WERI-Rb-1 (cell line): Measurements from ENCODE around the gene KRIT1.

Source experiments
- DNase-seq: peaks from one replicate; pipeline ENCODE4 v3.0.0-alpha.2; 2020
- H3K27ac ChIP-seq: fragments of 250-450 bp; sonication (Bioruptor Pico); 2 replicates; pipeline ENCODE4 v1.5.1; 2020; ENCODE audit warnings: mild to moderate bottlenecking, moderate library complexity
- H3K27me3 ChIP-seq: fragments of 250-450 bp; sonication (Bioruptor Pico); 2 replicates; pipeline ENCODE4 v1.5.1; 2021; ENCODE audit warnings: mild to moderate bottlenecking, low read depth, moderate library complexity; ENCODE audit not compliant: insufficient read depth, severe bottlenecking
- H3K36me3 ChIP-seq: fragments of 250-450 bp; sonication (Bioruptor Pico); 2 replicates; pipeline ENCODE4 v1.5.1; 2020; ENCODE audit warnings: mild to moderate bottlenecking, moderate library complexity
- H3K4me3 ChIP-seq: 2 replicates; pipeline ENCODE4 v1.5.1; 2011; ENCODE audit warnings: low read depth, mild to moderate bottlenecking, control low read depth, low read length
- H3K9me3 ChIP-seq: fragments of 250-450 bp; sonication (Bioruptor Pico); 2 replicates; pipeline ENCODE4 v1.5.1; 2021; ENCODE audit warnings: mild to moderate bottlenecking, moderate library complexity; ENCODE audit not compliant: severe bottlenecking
- TF ChIP-seq, protein P1 (sequence below): IDR thresholded peaks from 2 replicates; pipeline ENCODE4 v1.5.1; 2011; ENCODE audit warnings: low read depth, mild to moderate bottlenecking, control low read depth, inconsistent platforms, low read length

KRIT1 gene

GRCh38 chr7:92268921-92269320, 23.2 kb upstream of the KRIT1 start:
- no peaks in the 10 kb centered on the region for H3K27me3 ChIP-seq
- H3K27ac ChIP-seq = no peak overlapping the region
- no peak overlapping the region for H3K4me3 ChIP-seq
- no peaks in the 10 kb centered on the region for H3K9me3 ChIP-seq
- no peaks in the 10 kb centered on the region for H3K36me3 ChIP-seq
- TF ChIP-seq, protein P1, sequence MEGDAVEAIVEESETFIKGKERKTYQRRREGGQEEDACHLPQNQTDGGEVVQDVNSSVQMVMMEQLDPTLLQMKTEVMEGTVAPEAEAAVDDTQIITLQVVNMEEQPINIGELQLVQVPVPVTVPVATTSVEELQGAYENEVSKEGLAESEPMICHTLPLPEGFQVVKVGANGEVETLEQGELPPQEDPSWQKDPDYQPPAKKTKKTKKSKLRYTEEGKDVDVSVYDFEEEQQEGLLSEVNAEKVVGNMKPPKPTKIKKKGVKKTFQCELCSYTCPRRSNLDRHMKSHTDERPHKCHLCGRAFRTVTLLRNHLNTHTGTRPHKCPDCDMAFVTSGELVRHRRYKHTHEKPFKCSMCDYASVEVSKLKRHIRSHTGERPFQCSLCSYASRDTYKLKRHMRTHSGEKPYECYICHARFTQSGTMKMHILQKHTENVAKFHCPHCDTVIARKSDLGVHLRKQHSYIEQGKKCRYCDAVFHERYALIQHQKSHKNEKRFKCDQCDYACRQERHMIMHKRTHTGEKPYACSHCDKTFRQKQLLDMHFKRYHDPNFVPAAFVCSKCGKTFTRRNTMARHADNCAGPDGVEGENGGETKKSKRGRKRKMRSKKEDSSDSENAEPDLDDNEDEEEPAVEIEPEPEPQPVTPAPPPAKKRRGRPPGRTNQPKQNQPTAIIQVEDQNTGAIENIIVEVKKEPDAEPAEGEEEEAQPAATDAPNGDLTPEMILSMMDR = no peak
- DNase-seq = no peak

DNA sequence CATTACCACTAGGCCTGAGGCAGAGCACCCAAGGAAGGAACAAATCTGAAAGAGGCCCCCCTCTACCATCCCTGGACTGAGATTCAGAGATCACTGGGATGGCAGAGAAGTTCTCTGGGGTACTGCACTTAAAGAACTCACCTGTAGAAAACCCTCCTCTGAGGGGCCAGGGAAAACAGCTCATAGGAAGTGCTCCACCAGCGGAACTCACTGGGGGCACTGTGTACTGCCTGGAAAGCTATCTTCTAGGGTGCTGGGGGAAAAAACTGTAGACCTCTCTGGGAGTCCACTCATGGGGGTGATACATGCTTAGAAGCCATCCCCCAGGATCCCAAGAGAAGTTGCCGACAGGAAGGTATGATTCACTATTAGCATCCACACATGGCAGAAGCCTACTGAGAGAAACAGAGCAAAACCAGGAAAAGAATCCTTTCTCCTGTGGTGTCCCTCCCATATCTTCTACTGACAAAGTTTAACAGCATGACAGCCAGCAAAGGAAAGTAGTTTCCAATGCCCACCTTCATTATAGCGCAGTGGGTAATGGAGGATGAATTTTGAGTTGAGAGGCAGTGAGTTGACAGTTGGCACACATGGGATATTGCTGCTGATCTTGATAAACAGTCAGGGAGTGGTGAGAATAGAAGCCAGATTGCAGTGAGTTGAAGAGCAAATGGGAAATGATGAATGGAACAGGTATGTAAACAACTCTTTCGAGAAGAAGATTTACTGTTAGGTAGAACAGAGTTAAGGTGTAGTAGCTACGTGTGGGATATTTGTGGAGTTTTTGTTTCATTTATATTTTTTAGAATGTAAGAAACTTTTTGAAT, 20.9 kb upstream of the KRIT1 start:
- Histone ChIP-seq H3K9me3 (peaks cover 3% of the 10 kb centered on the region), H3K36me3 (no peaks in the 10 kb centered on the region)
- TF ChIP-seq, protein P1 = no peak

GRCh38 chr7:92260248-92260781, 14.6 kb upstream of the KRIT1 start:
- no peaks in the 10 kb centered on the region for H3K36me3 ChIP-seq
- H3K27ac ChIP-seq = no peak overlapping the region
- TF ChIP-seq, protein P1 = no peak
- H3K27me3 ChIP-seq = no peaks in the 10 kb centered on the region
- H3K9me3 ChIP-seq = peaks cover 3% of the 10 kb centered on the region
- no peak overlapping the region for H3K4me3 ChIP-seq
- no peak for DNase-seq

More for the DNA sequence above, 20.9 kb upstream of the KRIT1 start:
- no peak overlapping the region for H3K27ac ChIP-seq
- no peak for DNase-seq
- no peak overlapping the region for H3K4me3 ChIP-seq
- no peaks in the 10 kb centered on the region for H3K27me3 ChIP-seq

GRCh38 chr7:92259610-92260247, 14.0 kb upstream of the KRIT1 start:
- Histone ChIP-seq H3K27me3 (no peaks in the 10 kb centered on the region), H3K36me3 (no peaks in the 10 kb centered on the region), H3K9me3 (peaks cover 3% of the 10 kb centered on the region), H3K27ac (no peak overlapping the region), H3K4me3 (no peak overlapping the region)
- TF ChIP-seq, protein P1 = no peak
- no peak for DNase-seq

GRCh38 chr7:92259062-92259461, 13.3 kb upstream of the KRIT1 start:
- H3K9me3 ChIP-seq = peaks cover 3% of the 10 kb centered on the region
- no peaks in the 10 kb centered on the region for H3K36me3 ChIP-seq
- no peak overlapping the region for H3K4me3 ChIP-seq

More at GRCh38 chr7:92259062-92259461, 13.3 kb upstream of the KRIT1 start:
- Histone ChIP-seq H3K27ac (no peak overlapping the region), H3K27me3 (no peaks in the 10 kb centered on the region)
- TF ChIP-seq, protein P1 = no peak
- DNase-seq = no peak
